Measurements from ENCODE around the gene LRRC25. TPM values are rescaled to one million over a fixed set of nuclear protein-coding genes. Genes with fewer than 3 reads are reported as not detected.

LRRC25 gene
- polyA plus RNA-seq, 1 donor (not counting 4 experiments of a cell fraction or from before 2014, with no cell fraction given), result not detected

DNA sequence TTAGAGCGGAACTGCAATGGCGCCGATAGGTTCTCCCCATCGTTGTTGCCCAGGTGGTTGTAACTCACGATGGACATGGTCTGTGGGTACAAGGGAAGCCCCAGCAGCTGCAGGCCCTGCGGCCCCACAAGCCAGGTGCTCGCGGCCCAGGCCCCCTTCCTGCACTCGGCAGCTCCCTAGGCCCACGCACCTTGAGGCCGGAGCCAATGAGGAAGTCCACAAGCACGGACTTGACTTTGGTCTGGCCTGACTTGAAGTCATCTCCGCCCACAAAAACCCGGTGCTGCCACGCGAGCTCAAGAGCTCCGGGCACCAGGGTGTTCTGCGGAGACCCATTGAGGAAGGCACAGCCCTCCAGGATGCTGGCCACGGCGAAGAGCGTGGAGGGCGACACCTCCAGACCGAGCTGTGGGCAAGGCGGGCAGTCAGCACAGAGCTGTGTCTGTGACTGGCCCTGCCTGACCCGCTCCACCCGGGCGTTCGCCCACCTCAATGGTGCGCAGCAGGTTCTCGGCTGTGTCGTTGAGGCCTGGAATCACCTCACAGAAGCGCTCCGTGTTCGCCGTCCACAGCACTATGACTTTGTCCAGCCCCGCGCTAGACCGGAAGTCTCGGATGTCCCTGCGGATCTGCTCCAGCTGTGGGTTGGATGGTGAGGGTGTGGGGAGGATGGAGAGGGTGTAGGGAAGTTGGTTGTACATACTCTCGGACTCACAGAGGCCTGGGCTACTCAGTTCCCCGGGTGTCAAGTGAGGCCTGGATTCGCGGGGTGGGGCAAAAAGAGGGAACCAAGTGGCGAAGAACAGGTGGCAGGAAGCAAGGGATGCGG is 38.6 kb upstream of the LRRC25 start:
- Histone ChIP-seq H3K9me1 (ENCODE audit: control insufficient read depth, extremely low read depth, insufficient read depth, low read length) (peaks cover 9% of the 10 kb centered on the region), H2AFZ (ENCODE audit: control insufficient read depth, low read length) (no peak overlapping the region), H3K9me3 (ENCODE audit: control insufficient read depth, low read depth, low read length) (no peaks in the 10 kb centered on the region), H3K9ac (ENCODE audit: control insufficient read depth, extremely low read depth, insufficient read depth, low read length) (no peak overlapping the region), H3K27me3 (ENCODE audit: control insufficient read depth, extremely low read depth, insufficient read depth, low read length) (no peaks in the 10 kb centered on the region), H3K36me3 (ENCODE audit: control insufficient read depth in 2 of 2, extremely low read depth in 1 of 2, insufficient read depth in 2 of 2, low read length in 2 of 2) (peaks cover 0 to 3% of the 10 kb centered on the region in 2 experiments), H3K4me2 (ENCODE audit: control insufficient read depth, extremely low read depth, insufficient read depth, low read depth, low read length) (no peak overlapping the region), H4K20me1 (ENCODE audit: control insufficient read depth, extremely low read depth, insufficient read depth, low read length) (no peaks in the 10 kb centered on the region), H3K27ac (ENCODE audit: control insufficient read depth, insufficient read depth, low read length) (no peak overlapping the region), H3K4me3 (ENCODE audit: control insufficient read depth in 2 of 3, extremely low read depth in 1 of 3, insufficient read depth in 2 of 3, low read depth in 1 of 3, low read length in 3 of 3) (no peak overlapping the region), H3K79me2 (ENCODE audit: control insufficient read depth, insufficient read depth, low read length) (no peaks in the 10 kb centered on the region), H3K4me1 (ENCODE audit: control insufficient read depth, extremely low read depth, insufficient read depth, low read length) (peaks cover 23% of the 10 kb centered on the region)
- FAIRE-seq (no peak), DNase-seq (ENCODE audit: low read depth, low spot score) (no peak)
- dilution Hi-C loops (cut with MboI; ENCODE audit: extremely low pct_ligation_motif_present, low sequenced_read_pairs), result no loop called here
- TF ChIP-seq, protein P1, sequence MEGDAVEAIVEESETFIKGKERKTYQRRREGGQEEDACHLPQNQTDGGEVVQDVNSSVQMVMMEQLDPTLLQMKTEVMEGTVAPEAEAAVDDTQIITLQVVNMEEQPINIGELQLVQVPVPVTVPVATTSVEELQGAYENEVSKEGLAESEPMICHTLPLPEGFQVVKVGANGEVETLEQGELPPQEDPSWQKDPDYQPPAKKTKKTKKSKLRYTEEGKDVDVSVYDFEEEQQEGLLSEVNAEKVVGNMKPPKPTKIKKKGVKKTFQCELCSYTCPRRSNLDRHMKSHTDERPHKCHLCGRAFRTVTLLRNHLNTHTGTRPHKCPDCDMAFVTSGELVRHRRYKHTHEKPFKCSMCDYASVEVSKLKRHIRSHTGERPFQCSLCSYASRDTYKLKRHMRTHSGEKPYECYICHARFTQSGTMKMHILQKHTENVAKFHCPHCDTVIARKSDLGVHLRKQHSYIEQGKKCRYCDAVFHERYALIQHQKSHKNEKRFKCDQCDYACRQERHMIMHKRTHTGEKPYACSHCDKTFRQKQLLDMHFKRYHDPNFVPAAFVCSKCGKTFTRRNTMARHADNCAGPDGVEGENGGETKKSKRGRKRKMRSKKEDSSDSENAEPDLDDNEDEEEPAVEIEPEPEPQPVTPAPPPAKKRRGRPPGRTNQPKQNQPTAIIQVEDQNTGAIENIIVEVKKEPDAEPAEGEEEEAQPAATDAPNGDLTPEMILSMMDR (optimal IDR thresholded peaks at IDR 0.05 in 1 of 3, IDR thresholded peaks at IDR 0.05 in 1 of 3, conservative IDR thresholded peaks at IDR 0.05 in 1 of 3; ENCODE audit: extremely low read depth in 1 of 3, insufficient read depth in 2 of 3, low read length in 3 of 3), result no peak
- TF ChIP-seq EZH2 (IDR thresholded peaks at IDR 0.05; ENCODE audit: low read length), result no peak

DNA sequence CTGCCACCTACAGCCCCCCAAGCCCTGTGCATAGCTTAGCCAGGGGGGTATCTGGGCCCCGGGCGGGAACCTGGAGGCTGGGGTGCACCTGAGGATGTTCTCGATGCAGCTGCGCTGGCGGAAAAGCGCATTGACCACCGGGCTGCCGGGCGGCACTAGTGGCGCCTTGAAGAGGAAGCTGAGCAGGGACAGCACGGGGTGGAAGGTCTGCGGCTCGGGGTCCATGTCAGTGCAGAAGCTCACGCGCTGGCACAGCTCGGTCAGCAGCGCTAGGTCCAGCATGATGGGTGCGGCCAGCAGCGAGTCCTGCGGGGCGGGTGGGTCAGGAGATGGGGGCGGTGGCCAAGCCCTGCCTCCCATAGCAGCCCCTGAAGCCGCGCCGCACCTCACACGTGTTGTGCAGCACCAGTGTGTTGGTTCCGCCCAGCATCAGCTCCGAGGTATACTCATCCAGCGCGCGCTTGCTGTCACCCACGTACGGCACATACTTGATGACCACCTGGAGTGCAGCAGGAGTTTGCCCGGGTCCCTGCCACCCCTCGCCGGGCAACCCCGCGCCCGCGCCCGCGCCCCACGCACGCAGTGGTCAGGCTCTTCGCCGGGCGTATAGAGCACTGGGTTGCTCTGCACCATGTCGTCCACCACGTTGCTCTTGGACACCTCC is 37.9 kb upstream of the LRRC25 start:
- H3K27me3 ChIP-seq (ENCODE audit: control insufficient read depth, extremely low read depth, insufficient read depth, low read length), result no peaks in the 10 kb centered on the region
- H3K9ac ChIP-seq (ENCODE audit: control insufficient read depth, extremely low read depth, insufficient read depth, low read length), result no peak overlapping the region
- no peak for DNase-seq (ENCODE audit: low read depth, low spot score)
- H3K4me1 ChIP-seq (ENCODE audit: control insufficient read depth, extremely low read depth, insufficient read depth, low read length), result peaks cover 20% of the 10 kb centered on the region
- FAIRE-seq, result no peak
- dilution Hi-C loops (cut with MboI; ENCODE audit: extremely low pct_ligation_motif_present, low sequenced_read_pairs), result no loop called here
- peaks cover 5% of the 10 kb centered on the region for H3K9me1 ChIP-seq (ENCODE audit: control insufficient read depth, extremely low read depth, insufficient read depth, low read length)
- no peak for TF ChIP-seq EZH2 (IDR thresholded peaks at IDR 0.05; ENCODE audit: low read length)
- TF ChIP-seq, protein P1 (optimal IDR thresholded peaks at IDR 0.05 in 1 of 3, IDR thresholded peaks at IDR 0.05 in 1 of 3, conservative IDR thresholded peaks at IDR 0.05 in 1 of 3; ENCODE audit: extremely low read depth in 1 of 3, insufficient read depth in 2 of 3, low read length in 3 of 3), result no peak
- peaks cover 0 to 1% of the 10 kb centered on the region in 2 experiments for H3K36me3 ChIP-seq (ENCODE audit: control insufficient read depth in 2 of 2, extremely low read depth in 1 of 2, insufficient read depth in 2 of 2, low read length in 2 of 2)
- H3K27ac ChIP-seq (ENCODE audit: control insufficient read depth, insufficient read depth, low read length), result no peak overlapping the region
- no peak overlapping the region for H3K4me2 ChIP-seq (ENCODE audit: control insufficient read depth, extremely low read depth, insufficient read depth, low read depth, low read length)
- H3K79me2 ChIP-seq (ENCODE audit: control insufficient read depth, insufficient read depth, low read length), result no peaks in the 10 kb centered on the region
- no peak overlapping the region for H2AFZ ChIP-seq (ENCODE audit: control insufficient read depth, low read length)
- H3K4me3 ChIP-seq (ENCODE audit: control insufficient read depth in 2 of 3, extremely low read depth in 1 of 3, insufficient read depth in 2 of 3, low read depth in 1 of 3, low read length in 3 of 3), result no peak overlapping the region
- H3K9me3 ChIP-seq (ENCODE audit: control insufficient read depth, low read depth, low read length), result no peaks in the 10 kb centered on the region
- H4K20me1 ChIP-seq (ENCODE audit: control insufficient read depth, extremely low read depth, insufficient read depth, low read length), result no peaks in the 10 kb centered on the region

All from keratinocyte (primary cell).